Glomerular visceral epithelial cell (primary cell): ENCODE results near the gene MTHFSD.

ENCODE experiments used
- DNase-seq: peaks from one replicate; pipeline ENCODE4 v3.0.0-alpha.2; 2016; ENCODE audit errors: extremely low spot score

Gene MTHFSD

GRCh38 chr16:86490859-86491639 is 64.0 kb downstream of the MTHFSD start:
- no peak for DNase-seq

GRCh38 chr16:86485746-86486145 is 69.3 kb downstream of the MTHFSD start:
- no peak for DNase-seq

GRCh38 chr16:86484240-86484639 is 70.8 kb downstream of the MTHFSD start:
- no peak for DNase-seq

DNA sequence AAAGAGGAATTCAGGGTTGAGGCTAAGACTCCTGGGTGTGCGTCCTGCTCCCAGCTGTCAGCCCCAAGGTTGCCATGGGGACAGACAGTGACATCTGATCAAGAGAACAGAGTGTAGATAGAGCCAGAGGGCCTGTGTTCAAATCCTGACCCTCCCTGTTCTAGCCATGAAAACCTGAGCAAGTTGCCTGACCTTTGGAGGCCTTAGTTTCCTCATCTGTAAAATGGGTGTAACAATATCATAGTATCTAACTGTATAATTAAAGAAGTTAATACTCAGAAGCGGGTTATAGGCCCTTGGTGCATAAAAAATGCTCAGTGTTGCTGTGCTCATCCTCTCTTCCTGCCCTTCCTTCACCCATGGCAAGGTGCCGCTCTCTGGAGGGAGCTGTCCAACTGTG is 73.4 kb downstream of the MTHFSD start:
- no peak for DNase-seq

DNA sequence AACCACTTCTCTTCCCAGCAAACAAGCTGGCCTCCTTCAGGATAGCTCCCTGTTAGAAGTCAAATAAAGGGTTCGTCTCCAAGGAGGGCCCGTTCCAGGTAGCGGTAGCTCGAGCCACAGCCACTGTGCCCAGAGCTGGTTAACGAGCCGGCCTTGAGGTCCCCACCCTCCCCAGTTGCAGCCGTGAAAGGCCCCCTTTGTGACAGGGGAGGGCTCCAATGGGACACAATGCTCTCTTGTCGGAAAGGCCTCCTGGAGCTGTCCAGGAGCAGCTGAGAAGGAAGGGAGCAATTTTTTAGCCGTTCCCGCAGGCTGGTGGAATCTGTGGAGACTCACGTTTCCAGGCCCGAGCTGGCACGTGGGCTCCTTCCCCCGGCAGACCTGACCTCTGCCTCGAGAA is 74.6 kb downstream of the MTHFSD start:
- no peak for DNase-seq
